ENCODE results near the gene AP1G1.
A peak's percentile ranks its signal among the peaks of the same experiment; 100 is the strongest.

Gene AP1G1

GRCh38 chr16:71754652-71755051 is 54.0 kb downstream of the AP1G1 start:
- no peak for DNase-seq (ENCODE audit: low read depth in 2 of 2)

DNA sequence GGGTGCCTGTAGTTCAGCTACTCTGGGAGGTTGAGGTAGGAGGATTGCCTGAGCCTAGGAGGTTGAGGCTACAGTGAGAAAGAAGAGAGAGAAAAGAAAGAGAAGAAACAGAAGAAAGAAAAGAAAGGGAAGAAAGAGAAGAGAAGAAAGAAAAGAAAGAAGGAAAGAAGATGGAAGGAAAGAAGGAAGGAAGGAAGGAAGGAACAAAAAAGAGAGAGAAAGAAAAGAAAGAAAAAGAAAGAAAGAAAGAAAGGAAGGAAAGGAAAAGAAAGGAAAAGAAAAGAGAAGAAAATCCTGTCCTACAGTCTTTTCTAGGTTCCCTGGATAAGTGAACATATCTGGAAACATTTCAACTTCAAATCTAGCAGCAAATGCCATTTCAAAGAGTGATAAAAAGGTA is 54.5 kb downstream of the AP1G1 start:
- DNase-seq (ENCODE audit: low read depth in 2 of 2): no peak

DNA sequence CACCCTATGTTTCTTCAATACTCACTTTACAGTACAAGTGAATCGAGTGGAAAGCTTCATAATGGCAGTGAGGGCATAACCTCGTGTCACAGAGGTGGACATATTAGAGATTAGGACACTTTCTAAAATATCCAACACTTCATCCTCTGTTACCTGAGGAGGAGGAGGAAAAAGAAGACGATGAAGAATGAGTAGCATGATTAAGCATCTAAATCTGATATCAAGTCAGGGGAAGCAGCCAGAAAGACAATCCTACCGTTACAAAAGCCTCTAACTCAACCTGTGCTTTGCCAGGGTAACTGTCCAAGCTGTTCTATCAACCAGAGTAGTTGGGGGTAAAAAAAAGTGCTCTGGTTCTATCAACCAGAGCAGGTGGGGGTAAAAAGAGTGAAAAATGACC is 60.4 kb downstream of the AP1G1 start:
- DNase-seq (ENCODE audit: low read depth in 2 of 2): no peak

DNA sequence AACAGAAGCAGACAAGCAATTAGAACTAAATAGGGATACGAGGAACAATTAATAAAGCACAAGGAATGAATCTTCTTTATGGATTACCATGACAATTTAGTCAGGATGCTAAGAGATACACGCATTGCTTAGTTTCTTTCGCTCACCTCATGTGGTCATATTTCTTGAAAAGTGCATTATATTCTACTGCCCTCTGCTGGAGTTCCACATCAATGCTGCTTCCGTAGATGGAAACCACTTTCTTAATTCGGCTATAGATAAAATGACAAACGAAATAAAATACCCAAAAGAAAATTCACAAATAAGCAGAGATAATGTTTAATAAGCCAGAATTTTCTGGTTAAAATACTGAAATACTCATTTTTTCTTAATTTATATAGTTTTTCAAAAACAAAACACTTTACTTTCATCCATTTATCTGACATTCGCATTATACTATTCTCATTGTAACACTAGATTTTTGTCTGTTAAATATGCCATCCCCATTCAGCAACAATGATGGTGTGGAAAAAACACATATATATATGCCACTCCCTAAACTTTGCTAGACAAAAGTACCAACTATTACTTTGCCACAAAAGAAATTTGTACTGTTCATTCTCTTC is 62.1 kb downstream of the AP1G1 start:
- DNase-seq (ENCODE audit: low read depth in 2 of 2): no peak

- no peak for DNase-seq (ENCODE audit: low read depth in 2 of 2)
Observed at GRCh38 chr16:71738855-71739254, 69.8 kb downstream of the AP1G1 start.

DNA sequence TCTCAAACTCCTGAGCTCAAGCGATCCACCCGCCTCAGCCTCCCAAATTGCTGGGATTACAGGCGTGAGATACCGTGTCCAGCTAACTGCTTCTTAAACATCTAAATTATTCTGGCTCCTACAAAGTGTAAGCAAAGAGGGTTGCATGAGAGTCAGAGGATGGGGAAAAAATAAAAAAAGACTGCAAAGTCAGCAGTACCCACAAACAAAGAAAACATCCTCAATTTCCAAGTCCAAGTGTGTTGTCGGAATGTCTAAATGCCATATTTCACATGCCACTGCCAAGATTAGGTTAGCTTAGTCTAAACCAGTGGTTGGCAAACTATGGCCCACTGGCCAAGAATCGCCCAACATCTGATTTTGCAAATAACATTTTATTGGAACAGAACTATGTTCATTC is 71.1 kb downstream of the AP1G1 start:
- no peak for DNase-seq (ENCODE audit: low read depth in 2 of 2)

DNA sequence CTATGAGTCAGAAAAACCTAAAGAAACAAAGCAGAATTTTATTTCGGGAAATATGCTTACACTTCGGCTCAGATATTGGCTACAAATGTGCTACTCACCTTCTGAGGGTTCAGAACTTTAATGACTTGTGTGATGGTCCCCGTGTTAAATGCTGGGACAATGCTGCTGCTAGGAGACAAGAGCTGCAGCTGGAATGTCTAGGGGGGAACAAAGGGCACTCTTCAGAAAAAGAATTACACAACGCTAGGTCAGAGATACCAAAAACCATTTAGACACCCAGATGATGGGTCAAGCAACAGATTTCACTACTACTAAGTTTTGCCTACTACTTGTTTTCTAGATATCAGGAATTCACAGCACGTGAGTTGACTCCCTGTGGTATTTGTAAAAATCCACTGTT is 74.1 kb downstream of the AP1G1 start:
- DNase-seq (ENCODE audit: low read depth in 2 of 2): no peak

- DNase-seq (ENCODE audit: low read depth in 2 of 2): no peak
Observed at GRCh38 chr16:71732587-71732986, 76.0 kb downstream of the AP1G1 start.

DNA sequence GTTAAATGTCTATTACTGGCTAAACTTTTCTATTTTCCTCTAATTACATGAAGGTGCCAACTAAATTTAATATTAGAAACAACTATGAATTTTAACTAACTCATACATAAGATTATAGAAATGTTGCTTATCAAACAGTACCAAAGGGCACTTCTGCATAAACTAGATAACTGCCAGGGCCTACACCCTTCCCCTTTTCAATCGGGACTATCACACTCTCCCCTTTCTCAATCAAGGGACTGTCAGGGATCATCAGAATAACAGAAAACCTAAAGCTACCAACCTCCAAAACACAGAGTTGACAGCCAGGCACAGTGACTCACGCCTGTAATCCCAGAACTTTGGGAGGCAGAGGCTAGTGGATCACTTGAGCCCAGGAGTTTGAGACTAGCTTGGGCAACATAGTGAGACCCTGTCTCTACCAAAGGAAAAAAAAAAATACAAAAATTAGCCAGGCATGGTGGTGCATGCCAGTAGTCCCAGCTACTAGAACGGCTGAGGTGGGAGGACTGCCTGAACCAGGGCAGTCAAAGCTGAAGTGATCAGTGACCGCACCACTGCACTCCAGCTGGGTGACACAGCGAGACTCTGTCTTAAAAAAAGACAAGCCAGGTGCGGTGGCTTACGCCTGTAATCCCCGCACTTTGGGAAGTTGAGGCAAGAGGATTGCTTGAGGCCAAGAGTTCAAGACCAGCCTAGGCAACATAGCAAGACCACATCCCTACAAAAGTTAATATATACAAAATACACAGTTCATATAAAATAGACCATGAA is 80.9 kb downstream of the AP1G1 start:
- no peak for DNase-seq (ENCODE audit: low read depth in 2 of 2)

GRCh38 chr16:71726476-71727315 is 81.9 kb downstream of the AP1G1 start:
- no peak for DNase-seq (ENCODE audit: low read depth in 2 of 2)

- no peak for DNase-seq (ENCODE audit: low read depth in 2 of 2)
Observed at GRCh38 chr16:71724320-71724751, 84.3 kb downstream of the AP1G1 start, which contains the start of gene PHLPP2. PHLPP2 (minus strand) TSS chr16:71724701; CDS start chr16:71714795, 9,906 bp downstream.

DNA sequence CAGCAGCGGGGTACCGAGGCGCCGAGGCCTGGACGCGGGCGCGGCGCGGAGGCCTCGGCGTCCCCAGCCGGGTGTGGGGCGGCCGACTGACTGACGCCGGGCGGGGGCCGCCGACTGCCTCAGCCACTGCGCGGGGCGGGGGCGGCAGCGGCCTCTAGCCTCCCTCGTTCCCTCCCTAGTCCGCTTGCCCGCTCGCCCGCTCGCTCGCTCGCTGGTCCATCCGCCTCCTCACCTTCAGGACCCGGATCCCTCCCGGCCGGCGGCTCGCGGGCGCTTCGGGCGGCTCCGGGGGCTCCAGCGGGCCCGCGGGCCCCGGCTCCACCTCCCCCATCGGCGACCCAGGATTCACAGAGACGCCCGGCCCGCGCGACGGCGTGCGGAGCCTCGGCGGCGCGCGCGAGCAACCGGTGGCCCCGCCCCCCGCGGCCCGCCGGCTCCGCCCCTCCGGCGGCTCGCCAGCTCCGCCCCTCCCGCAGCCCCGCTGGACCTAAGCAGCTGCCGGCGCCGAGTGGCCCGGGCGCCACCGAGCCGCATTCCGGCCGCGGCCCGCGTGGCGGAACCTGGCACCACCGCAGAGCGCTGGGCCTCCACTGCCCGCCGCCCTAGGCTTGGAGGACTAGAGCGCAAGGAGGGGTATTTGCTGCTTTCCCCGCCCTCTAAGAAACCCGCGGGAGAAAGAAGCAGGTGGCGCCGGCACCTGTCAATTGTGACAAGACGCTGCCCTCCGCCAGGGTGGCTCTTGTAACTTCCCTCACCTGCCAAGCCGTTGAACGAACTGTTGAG is 84.9 kb downstream of the AP1G1 start:
- peak; percentile 46 to 48 for DNase-seq (ENCODE audit: low read depth in 2 of 2)

DNA sequence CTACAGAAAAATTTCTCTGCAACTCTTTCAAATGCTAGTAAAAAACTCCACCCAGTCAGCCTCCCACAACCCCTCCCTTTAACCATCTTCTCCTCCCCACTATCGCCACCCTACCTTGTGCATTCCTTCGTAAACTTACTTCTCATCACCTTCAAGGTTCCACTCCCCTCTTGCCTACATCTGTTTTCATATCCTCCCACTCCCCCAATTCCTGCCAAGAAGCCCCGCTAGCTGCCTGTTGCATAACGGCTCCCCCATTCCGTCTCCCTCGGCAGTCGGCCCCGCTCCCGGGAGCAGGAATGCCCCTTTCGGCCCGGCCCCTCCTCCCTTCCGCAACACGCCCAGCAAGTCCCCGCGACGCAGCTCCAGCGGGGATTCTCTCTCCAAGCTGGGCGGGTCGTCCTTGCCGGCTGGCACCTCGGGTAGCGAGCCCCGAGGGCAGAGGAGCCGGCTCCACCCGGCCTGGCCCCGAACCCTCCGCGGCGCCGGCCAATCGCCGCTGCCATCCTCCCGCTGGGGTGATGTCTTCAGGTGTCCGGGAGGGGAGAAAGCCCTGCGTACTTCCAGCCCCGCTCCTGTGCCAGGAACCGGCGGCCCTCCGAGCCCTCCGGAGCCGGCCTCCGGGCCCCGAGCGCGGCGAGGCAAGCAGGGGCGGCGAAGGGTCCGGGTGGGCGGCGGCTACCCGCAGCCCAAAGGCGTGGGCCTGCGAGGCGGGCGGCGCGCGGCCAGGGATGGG is 85.7 kb downstream of the AP1G1 start:
- DNase-seq (ENCODE audit: low read depth in 2 of 2): peak in 1 of 2 donors; percentile 27

- DNase-seq (ENCODE audit: low read depth in 2 of 2): no peak
Observed at GRCh38 chr16:71721066-71721740, 87.4 kb downstream of the AP1G1 start.

DNA sequence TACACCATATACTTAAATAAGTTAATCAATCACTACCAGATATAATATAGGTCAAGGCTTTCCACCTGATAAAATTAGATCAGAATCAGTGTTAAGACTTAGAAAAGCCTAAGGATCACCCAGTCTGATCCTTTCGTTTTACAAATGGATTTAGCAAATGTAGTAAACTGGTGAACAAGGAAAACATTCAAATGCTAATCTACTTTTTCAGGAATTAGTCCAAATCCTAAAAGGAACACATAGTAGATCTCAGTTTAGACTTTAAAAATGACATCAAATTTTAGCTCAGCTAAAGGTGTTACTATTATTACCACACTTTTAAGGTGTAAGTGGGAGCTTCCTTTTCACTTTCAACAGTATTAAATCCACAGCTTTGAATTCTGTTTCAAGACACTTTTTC is 96.1 kb downstream of the AP1G1 start:
- DNase-seq (ENCODE audit: low read depth in 2 of 2): no peak

DNA sequence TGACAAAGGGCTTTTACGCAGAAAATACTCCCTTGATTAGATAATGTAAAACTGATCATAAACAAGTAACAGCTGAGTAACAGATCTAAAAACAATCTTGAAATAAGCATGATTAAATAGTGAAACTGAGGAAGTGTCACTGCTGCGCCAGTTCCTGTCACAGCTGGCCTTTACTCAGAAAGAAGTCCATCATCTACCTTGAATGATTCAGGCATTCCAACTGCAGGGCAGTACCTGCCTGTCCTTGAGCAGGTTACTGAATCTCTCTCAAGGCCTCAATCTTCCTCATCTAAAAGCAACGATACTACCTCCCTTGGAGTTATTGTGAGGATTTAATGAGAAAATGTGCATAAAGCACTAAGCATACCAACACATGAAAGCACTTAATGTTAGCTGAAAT is 96.8 kb downstream of the AP1G1 start:
- DNase-seq (ENCODE audit: low read depth in 2 of 2): no peak

DNA sequence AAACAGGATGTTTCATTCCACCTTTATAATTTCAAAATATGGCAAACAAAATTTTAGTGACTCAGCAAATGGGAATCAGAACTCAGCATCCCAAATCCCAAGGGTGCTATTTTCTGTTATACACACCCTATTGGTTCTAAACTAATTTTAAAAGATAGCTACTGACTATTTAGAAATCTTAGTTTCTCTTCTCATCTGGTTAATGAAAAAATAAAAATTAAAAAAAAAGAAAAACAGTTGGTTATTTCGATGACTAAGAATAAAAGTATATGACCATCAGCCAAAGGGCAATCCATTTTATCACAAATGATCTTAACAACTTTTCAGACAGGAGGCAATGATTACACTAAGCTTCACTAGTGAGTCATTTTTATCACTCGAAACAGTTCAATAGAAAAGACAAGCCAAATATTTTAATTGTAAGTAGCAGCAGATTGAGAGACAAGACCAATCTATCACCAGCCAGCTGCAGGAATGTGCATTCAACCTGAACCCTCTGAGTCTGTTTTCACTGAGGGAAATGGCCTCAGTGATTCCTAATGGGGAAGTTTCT is 99.3 kb downstream of the AP1G1 start:
- no peak for DNase-seq (ENCODE audit: low read depth in 2 of 2)

DNA sequence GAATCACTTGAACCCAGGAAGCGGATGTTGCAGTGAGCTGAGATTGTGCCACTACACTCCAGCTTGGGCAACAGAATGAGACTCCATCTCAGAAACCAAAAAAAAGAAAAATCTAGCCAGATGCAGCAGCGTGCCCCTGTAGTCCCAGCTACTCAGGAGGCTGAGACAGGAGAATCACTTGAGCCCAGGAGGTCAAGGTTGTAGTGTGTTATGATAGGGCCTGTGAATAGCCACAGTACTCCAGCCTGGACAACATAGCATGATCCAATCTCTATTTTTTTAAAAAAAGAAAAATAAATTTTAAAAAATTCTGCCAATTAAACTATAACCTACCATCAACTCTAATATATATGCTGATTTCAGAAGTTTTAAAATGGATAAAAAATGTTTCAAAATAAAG is 99.9 kb downstream of the AP1G1 start:
- DNase-seq (ENCODE audit: low read depth in 2 of 2): no peak

- no peak for DNase-seq (ENCODE audit: low read depth in 2 of 2)
Observed at GRCh38 chr16:71707199-71707598, 101.4 kb downstream of the AP1G1 start.

DNA sequence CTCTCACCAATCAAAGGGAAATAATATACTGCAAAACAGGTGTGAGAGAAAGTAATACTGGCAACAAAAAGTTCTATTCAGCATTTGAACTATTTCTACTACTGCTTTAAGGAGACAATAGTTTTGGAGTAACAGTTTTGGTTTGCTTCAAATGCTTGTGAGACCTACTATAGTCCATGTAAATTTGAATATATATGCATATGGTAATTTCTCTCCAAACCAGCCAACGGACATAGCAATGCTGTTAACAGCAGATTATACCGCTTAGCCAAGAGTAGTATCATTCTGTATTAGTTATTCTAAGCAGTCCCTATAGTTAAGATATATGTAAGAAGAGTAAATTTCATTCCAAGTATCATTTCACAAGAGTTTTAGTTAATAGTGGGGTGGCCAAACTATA is 102.6 kb downstream of the AP1G1 start:
- no peak for DNase-seq (ENCODE audit: low read depth in 2 of 2)
